SK-N-SH treated with all-trans-retinoic acid at 6 μM for 48 hours (cell line): Measurements from ENCODE around the gene FRYL.

Source experiments
- ATAC-seq: fragments of 200-7000 bp; cut with Tn5 transposase; 3 replicates; pipeline ENCODE4 v1.9.1; 2020; ENCODE audit warnings: mild to moderate bottlenecking, moderate library complexity
- ARNTL ChIP-seq: fragments of 450-650 bp; formaldehyde crosslinking; IDR thresholded peaks from 2 replicates; pipeline ENCODE4 v1.5.0; 2020; ENCODE audit warnings: low read depth, mild to moderate bottlenecking, moderate library complexity, borderline replicate concordance
- BACH2 ChIP-seq: fragments of 250-450 bp; sonication (Bioruptor Pico); IDR thresholded peaks from 2 replicates; pipeline ENCODE4 v1.9.0; 2021; ENCODE audit warnings: mild to moderate bottlenecking, borderline replicate concordance
- CSDC2 ChIP-seq: fragments of 250-450 bp; sonication (Bioruptor Pico); IDR thresholded peaks from 2 replicates; pipeline ENCODE4 v1.5.0; 2020; ENCODE audit warnings: mild to moderate bottlenecking, moderate library complexity
- ESRRG ChIP-seq: fragments of 250-450 bp; sonication (Bioruptor Pico); IDR thresholded peaks from 2 replicates; pipeline ENCODE4 v1.6.1; 2021; ENCODE audit warnings: mild to moderate bottlenecking
- GLIS3 ChIP-seq: fragments of 250-450 bp; sonication (Bioruptor Pico); IDR thresholded peaks from 2 replicates; pipeline ENCODE4 v1.5.0; 2020; ENCODE audit warnings: mild to moderate bottlenecking, moderate library complexity
- ISL1 ChIP-seq: fragments of 250-450 bp; sonication (Bioruptor Pico); IDR thresholded peaks from 2 replicates; pipeline ENCODE4 v2.1.2; 2022; ENCODE audit warnings: mild to moderate bottlenecking, moderate library complexity
- OSR1 ChIP-seq: fragments of 250-450 bp; sonication (Bioruptor Pico); IDR thresholded peaks from 2 replicates; pipeline ENCODE4 v1.8.0; 2022; ENCODE audit warnings: moderate library complexity, mild to moderate bottlenecking, inconsistent platforms
- PPARA ChIP-seq: fragments of 250-450 bp; sonication (Bioruptor Pico); IDR thresholded peaks from 2 replicates; pipeline ENCODE4 v1.5.0; 2020; ENCODE audit warnings: mild to moderate bottlenecking, borderline replicate concordance
- RARB ChIP-seq: fragments of 250-450 bp; sonication (Bioruptor Pico); IDR thresholded peaks from 2 replicates; pipeline ENCODE4 v1.8.0; 2021; ENCODE audit warnings: mild to moderate bottlenecking, moderate library complexity
- SNAI2 ChIP-seq: fragments of 250-450 bp; sonication (Bioruptor Pico); IDR thresholded peaks from 2 replicates; pipeline ENCODE4 v1.5.0; 2020; ENCODE audit warnings: mild to moderate bottlenecking, moderate library complexity
- TCF4 ChIP-seq: fragments of 250-450 bp; sonication (Bioruptor Pico); IDR thresholded peaks from 2 replicates; pipeline ENCODE4 v1.8.0; 2021; ENCODE audit warnings: mild to moderate bottlenecking, moderate library complexity, borderline replicate concordance
- TOX ChIP-seq: fragments of 250-450 bp; sonication (Bioruptor Pico); IDR thresholded peaks from 2 replicates; pipeline ENCODE4 v1.8.0; 2021; ENCODE audit warnings: mild to moderate bottlenecking, moderate library complexity, borderline replicate concordance
- TSHZ2 ChIP-seq: fragments of 250-450 bp; sonication (Bioruptor Pico); IDR thresholded peaks from 2 replicates; pipeline ENCODE4 v1.5.0; 2020; ENCODE audit warnings: mild to moderate bottlenecking, moderate library complexity
- ZC3H10 ChIP-seq: fragments of 250-450 bp; sonication (Bioruptor Pico); IDR thresholded peaks from 2 replicates; pipeline ENCODE4 v1.5.1; 2021; ENCODE audit warnings: mild to moderate bottlenecking, moderate library complexity
- ZFP3 ChIP-seq: fragments of 250-450 bp; sonication (Bioruptor Pico); IDR thresholded peaks from 2 replicates; pipeline ENCODE4 v1.5.0; 2020; ENCODE audit warnings: mild to moderate bottlenecking, moderate library complexity
- ZNF565 ChIP-seq: fragments of 450-650 bp; formaldehyde crosslinking; conservative IDR thresholded peaks from 2 replicates; pipeline ENCODE4 v1.5.0; 2020; ENCODE audit warnings: low read depth, mild to moderate bottlenecking, moderate library complexity
- ZNF70 ChIP-seq: fragments of 450-650 bp; formaldehyde crosslinking; IDR thresholded peaks from 2 replicates; pipeline ENCODE4 v1.5.0; 2020; ENCODE audit warnings: mild to moderate bottlenecking, moderate library complexity
- ZNF8 ChIP-seq: fragments of 450-650 bp; formaldehyde crosslinking; IDR thresholded peaks from 2 replicates; pipeline ENCODE4 v1.5.0; 2020; ENCODE audit warnings: mild to moderate bottlenecking, moderate library complexity
- TF ChIP-seq, protein P1 (sequence below): fragments of 250-450 bp; sonication (Bioruptor Pico); IDR thresholded peaks from 2 replicates; pipeline ENCODE4 v1.5.1; 2020; ENCODE audit warnings: low read depth, mild to moderate bottlenecking, moderate library complexity
- TF ChIP-seq, protein P2 (sequence below): fragments of 250-450 bp; sonication (Bioruptor Pico); IDR thresholded peaks from 2 replicates; pipeline ENCODE4 v1.8.0; 2021; ENCODE audit warnings: low read depth, mild to moderate bottlenecking, moderate library complexity, borderline replicate concordance
- TF ChIP-seq, protein P3 (sequence below): fragments of 250-450 bp; sonication (Bioruptor Pico); IDR thresholded peaks from 2 replicates; pipeline ENCODE4 v1.8.0; 2020; ENCODE audit warnings: mild to moderate bottlenecking, moderate library complexity, borderline replicate concordance

The FRYL gene

GRCh38 chr4:48556268-48556667, 223.8 kb downstream of the FRYL start:
- TF ChIP-seq ZNF8: no peak
- no peak for TF ChIP-seq RARB (CRISPR knock-in tag)
- no peak for TF ChIP-seq SNAI2 (CRISPR knock-in tag)
- no peak for TF ChIP-seq ZFP3 (CRISPR knock-in tag)
- no peak for TF ChIP-seq TCF4
- no peak for TF ChIP-seq ZNF565 (CRISPR knock-in tag)
- TF ChIP-seq TSHZ2: no peak
- no peak for TF ChIP-seq PPARA (CRISPR knock-in tag)
- no peak for TF ChIP-seq TOX (CRISPR knock-in tag)
- TF ChIP-seq BACH2 (CRISPR knock-in tag): no peak
- no peak for TF ChIP-seq ARNTL (CRISPR knock-in tag)
- no peak for TF ChIP-seq ZNF70 (CRISPR knock-in tag)
- TF ChIP-seq GLIS3 (CRISPR knock-in tag): no peak
- no peak for TF ChIP-seq CSDC2
- no peak for TF ChIP-seq ZC3H10 (CRISPR knock-in tag)
- TF ChIP-seq, protein P1, sequence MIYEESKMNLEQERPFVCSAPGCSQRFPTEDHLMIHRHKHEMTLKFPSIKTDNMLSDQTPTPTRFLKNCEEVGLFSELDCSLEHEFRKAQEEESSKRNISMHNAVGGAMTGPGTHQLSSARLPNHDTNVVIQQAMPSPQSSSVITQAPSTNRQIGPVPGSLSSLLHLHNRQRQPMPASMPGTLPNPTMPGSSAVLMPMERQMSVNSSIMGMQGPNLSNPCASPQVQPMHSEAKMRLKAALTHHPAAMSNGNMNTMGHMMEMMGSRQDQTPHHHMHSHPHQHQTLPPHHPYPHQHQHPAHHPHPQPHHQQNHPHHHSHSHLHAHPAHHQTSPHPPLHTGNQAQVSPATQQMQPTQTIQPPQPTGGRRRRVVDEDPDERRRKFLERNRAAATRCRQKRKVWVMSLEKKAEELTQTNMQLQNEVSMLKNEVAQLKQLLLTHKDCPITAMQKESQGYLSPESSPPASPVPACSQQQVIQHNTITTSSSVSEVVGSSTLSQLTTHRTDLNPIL (CRISPR knock-in tag): no peak

GRCh38 chr4:48554606-48555005, 225.5 kb downstream of the FRYL start:
- no peak for ATAC-seq
- no peak for TF ChIP-seq ZNF8
- no peak for TF ChIP-seq SNAI2 (CRISPR knock-in tag)
- no peak for TF ChIP-seq ZNF565 (CRISPR knock-in tag)
- TF ChIP-seq, all 23 proteins: peak for 0

More at GRCh38 chr4:48556268-48556667, 223.8 kb downstream of the FRYL start:
- no peak for ATAC-seq

GRCh38 chr4:48553720-48554119, 226.4 kb downstream of the FRYL start:
- no peak for ATAC-seq
- TF ChIP-seq, protein P2, sequence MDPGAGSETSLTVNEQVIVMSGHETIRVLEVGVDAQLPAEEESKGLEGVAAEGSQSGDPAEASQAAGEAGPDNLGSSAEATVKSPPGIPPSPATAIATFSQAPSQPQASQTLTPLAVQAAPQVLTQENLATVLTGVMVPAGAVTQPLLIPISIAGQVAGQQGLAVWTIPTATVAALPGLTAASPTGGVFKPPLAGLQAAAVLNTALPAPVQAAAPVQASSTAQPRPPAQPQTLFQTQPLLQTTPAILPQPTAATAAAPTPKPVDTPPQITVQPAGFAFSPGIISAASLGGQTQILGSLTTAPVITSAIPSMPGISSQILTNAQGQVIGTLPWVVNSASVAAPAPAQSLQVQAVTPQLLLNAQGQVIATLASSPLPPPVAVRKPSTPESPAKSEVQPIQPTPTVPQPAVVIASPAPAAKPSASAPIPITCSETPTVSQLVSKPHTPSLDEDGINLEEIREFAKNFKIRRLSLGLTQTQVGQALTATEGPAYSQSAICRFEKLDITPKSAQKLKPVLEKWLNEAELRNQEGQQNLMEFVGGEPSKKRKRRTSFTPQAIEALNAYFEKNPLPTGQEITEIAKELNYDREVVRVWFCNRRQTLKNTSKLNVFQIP (CRISPR knock-in tag): no peak
- TF ChIP-seq ZNF70 (CRISPR knock-in tag): no peak
- TF ChIP-seq, protein P3, sequence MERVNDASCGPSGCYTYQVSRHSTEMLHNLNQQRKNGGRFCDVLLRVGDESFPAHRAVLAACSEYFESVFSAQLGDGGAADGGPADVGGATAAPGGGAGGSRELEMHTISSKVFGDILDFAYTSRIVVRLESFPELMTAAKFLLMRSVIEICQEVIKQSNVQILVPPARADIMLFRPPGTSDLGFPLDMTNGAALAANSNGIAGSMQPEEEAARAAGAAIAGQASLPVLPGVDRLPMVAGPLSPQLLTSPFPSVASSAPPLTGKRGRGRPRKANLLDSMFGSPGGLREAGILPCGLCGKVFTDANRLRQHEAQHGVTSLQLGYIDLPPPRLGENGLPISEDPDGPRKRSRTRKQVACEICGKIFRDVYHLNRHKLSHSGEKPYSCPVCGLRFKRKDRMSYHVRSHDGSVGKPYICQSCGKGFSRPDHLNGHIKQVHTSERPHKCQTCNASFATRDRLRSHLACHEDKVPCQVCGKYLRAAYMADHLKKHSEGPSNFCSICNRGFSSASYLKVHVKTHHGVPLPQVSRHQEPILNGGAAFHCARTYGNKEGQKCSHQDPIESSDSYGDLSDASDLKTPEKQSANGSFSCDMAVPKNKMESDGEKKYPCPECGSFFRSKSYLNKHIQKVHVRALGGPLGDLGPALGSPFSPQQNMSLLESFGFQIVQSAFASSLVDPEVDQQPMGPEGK (CRISPR knock-in tag): no peak

DNA sequence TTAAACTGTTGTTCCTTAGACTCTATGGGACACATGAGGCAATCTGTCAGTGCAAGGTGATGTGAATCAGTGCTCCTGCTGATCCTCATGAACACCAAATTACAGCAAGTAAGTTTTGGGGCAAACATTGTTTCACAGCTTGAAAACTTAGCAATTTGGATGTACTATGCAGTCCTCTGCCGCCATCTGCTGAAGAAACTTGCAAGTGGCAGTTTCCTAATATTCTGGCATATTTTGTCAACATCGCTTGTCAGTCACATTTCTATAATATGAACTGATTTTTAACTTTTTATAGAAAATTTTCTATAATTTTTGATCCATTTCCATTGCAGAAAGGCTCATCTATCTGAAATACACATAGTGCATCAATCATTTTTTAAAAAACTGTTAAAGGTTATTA, 233.7 kb downstream of the FRYL start:
- ATAC-seq: peak; percentile 44; the same call in 1 of the 3 replicates
- TF ChIP-seq ZNF565 (CRISPR knock-in tag): no peak
- no peak for TF ChIP-seq ISL1 (CRISPR knock-in tag)
- TF ChIP-seq, protein P1 (CRISPR knock-in tag): no peak
- no peak for TF ChIP-seq OSR1 (CRISPR knock-in tag)
- no peak for TF ChIP-seq TOX (CRISPR knock-in tag)
- no peak for TF ChIP-seq ARNTL (CRISPR knock-in tag)
- TF ChIP-seq, protein P3 (CRISPR knock-in tag): no peak
- no peak for TF ChIP-seq ESRRG (CRISPR knock-in tag)
- no peak for TF ChIP-seq PPARA (CRISPR knock-in tag)
- TF ChIP-seq GLIS3 (CRISPR knock-in tag): no peak
- no peak for TF ChIP-seq TCF4
- TF ChIP-seq RARB (CRISPR knock-in tag): no peak
- TF ChIP-seq SNAI2 (CRISPR knock-in tag): no peak
- TF ChIP-seq ZNF8: no peak
- TF ChIP-seq TSHZ2: no peak
- TF ChIP-seq ZNF70 (CRISPR knock-in tag): no peak
